Measurements from ENCODE around the gene PTGES.

GRCh38 chr9:129798973-129799372 is 46.1 kb upstream of the PTGES start:
- TF ChIP-seq POLR2A (IDR thresholded peaks at IDR 0.05; ENCODE audit: low read depth, low read length) (no peak), POLR2AphosphoS5 (IDR thresholded peaks at IDR 0.05; ENCODE audit: low read depth, low read length) (no peak), TAF1 (IDR thresholded peaks at IDR 0.05; ENCODE audit: borderline replicate concordance, low read depth, low read length) (no peak)
